GM12874 (cell line): ENCODE measurements around the gene LRMDA.

ENCODE experiments used
- CTCF ChIP-seq: IDR thresholded peaks from 2 replicates; pipeline ENCODE4 v1.5.1; 2011; ENCODE audit warnings: low read depth, mild to moderate bottlenecking, control low read depth, low read length, moderate library complexity; ENCODE audit not compliant: insufficient read depth

LRMDA gene

GRCh38 chr10:76138286-76138685 lies 706.9 kb downstream of the LRMDA start:
- TF ChIP-seq CTCF = no peak

GRCh38 chr10:76138906-76139305 lies 707.5 kb downstream of the LRMDA start:
- TF ChIP-seq CTCF = no peak

- TF ChIP-seq CTCF = no peak
Observed at GRCh38 chr10:76139431-76139830, 708.0 kb downstream of the LRMDA start.

GRCh38 chr10:76141376-76141775 lies 710.0 kb downstream of the LRMDA start:
- TF ChIP-seq CTCF = no peak

GRCh38 chr10:76149182-76149581 lies 717.8 kb downstream of the LRMDA start:
- TF ChIP-seq CTCF = no peak

- no peak for TF ChIP-seq CTCF
Observed at GRCh38 chr10:76149602-76150138, 718.2 kb downstream of the LRMDA start.

- no peak for TF ChIP-seq CTCF
Observed at GRCh38 chr10:76150139-76150875, 718.9 kb downstream of the LRMDA start.

GRCh38 chr10:76150876-76151288 lies 719.5 kb downstream of the LRMDA start:
- TF ChIP-seq CTCF = no peak
